Left kidney (tissue), 2 donors: Measurements from ENCODE around the gene DYNLL1. TPM values are rescaled to one million over a fixed set of nuclear protein-coding genes. Genes with fewer than 3 reads are reported as not detected.

ENCODE experiments used
- DNase-seq: peaks from one replicate; pipeline ENCODE4 v3.0.0-alpha.2; 2013
- polyA plus RNA-seq: library from polyadenylated mRNA; unstranded; fragments of 120-200 nt; gene quantifications from one replicate; pipeline ENCODE4 v1.2.1, GENCODE V29; 2013; ENCODE audit not compliant: insufficient read length

Gene DYNLL1
- polyA plus RNA-seq, 1 donor, result 446 TPM

GRCh38 chr12:120540445-120540844 lies 44.5 kb downstream of the DYNLL1 start:
- no peak for DNase-seq

- DNase-seq, result no peak
These were observed 46.3 kb downstream of the DYNLL1 start for GRCh38 chr12:120542166-120542565.

GRCh38 chr12:120544691-120545090 lies 48.8 kb downstream of the DYNLL1 start:
- no peak for DNase-seq

- DNase-seq, result no peak
These were observed 50.1 kb downstream of the DYNLL1 start for GRCh38 chr12:120546050-120546386.

Other genes with a start within 250 kb of the DYNLL1 start
- gene PXN, start 230.4 kb upstream of the DYNLL1 start, polyA plus RNA-seq, result 59.8 TPM
- not detected for gene RNU4-2, start 204.2 kb upstream of the DYNLL1 start, polyA plus RNA-seq
- gene RNU4-1, start 202.9 kb upstream of the DYNLL1 start, polyA plus RNA-seq, result not detected
- 3.3 TPM for gene SIRT4, start 193.8 kb upstream of the DYNLL1 start, polyA plus RNA-seq
- gene PLA2G1B, start 168.3 kb upstream of the DYNLL1 start, polyA plus RNA-seq, result 0.27 TPM
- gene MSI1, start 126.9 kb upstream of the DYNLL1 start, polyA plus RNA-seq, result 26.5 TPM
- gene COX6A1, start 58.0 kb upstream of the DYNLL1 start, polyA plus RNA-seq, result 260 TPM
- gene TRIAP1, start 49.7 kb upstream of the DYNLL1 start, polyA plus RNA-seq, result 39.1 TPM
- 36.2 TPM for gene GATC, start 49.7 kb upstream of the DYNLL1 start, polyA plus RNA-seq
- 222 TPM for gene SRSF9, start 26.4 kb upstream of the DYNLL1 start, polyA plus RNA-seq
- gene COQ5, start 33.0 kb downstream of the DYNLL1 start, polyA plus RNA-seq, result 65.0 TPM
- gene RNF10, start 38.2 kb downstream of the DYNLL1 start, polyA plus RNA-seq, result 284 TPM
- 65.0 TPM for gene POP5, start 85.3 kb downstream of the DYNLL1 start, polyA plus RNA-seq
- 7.7 TPM for gene CABP1, start 144.5 kb downstream of the DYNLL1 start, polyA plus RNA-seq
- 193 TPM for gene MLEC, start 191.0 kb downstream of the DYNLL1 start, polyA plus RNA-seq
- gene UNC119B, start 214.3 kb downstream of the DYNLL1 start, polyA plus RNA-seq, result 82.4 TPM
- 14.5 TPM for gene ACADS, start 229.7 kb downstream of the DYNLL1 start, polyA plus RNA-seq